HG02588 (cell line): ENCODE results near the gene COL4A1.

Experiments used
- ATAC-seq: cut with Tn5 transposase; IDR thresholded peaks from one replicate; pipeline ENCODE4 v1.9.1; 2021; ENCODE audit warnings: mild to moderate bottlenecking, moderate library complexity; ENCODE audit not compliant: unreplicated experiment

Gene COL4A1

GRCh38 chr13:110342474-110342873 lies 35.5 kb upstream of the COL4A1 start:
- no peak for ATAC-seq

GRCh38 chr13:110341445-110342244 lies 34.7 kb upstream of the COL4A1 start:
- peak; percentile 51 for ATAC-seq

- peak; percentile 51 for ATAC-seq
Measured at GRCh38 chr13:110340812-110341444, 34.0 kb upstream of the COL4A1 start.

GRCh38 chr13:110339975-110340550 lies 33.1 kb upstream of the COL4A1 start:
- ATAC-seq, result no peak

- ATAC-seq, result no peak
Measured at GRCh38 chr13:110339263-110339662, 32.3 kb upstream of the COL4A1 start.

- ATAC-seq, result no peak
Measured at GRCh38 chr13:110338441-110339101, 31.6 kb upstream of the COL4A1 start.

GRCh38 chr13:110337247-110337646 lies 30.3 kb upstream of the COL4A1 start:
- no peak for ATAC-seq

- ATAC-seq, result no peak
Measured at GRCh38 chr13:110336681-110337080, 29.7 kb upstream of the COL4A1 start.

- no peak for ATAC-seq
Measured at GRCh38 chr13:110336108-110336507, 29.2 kb upstream of the COL4A1 start.

- no peak for ATAC-seq
Measured at GRCh38 chr13:110334841-110335490, 28.0 kb upstream of the COL4A1 start.

GRCh38 chr13:110334256-110334655 lies 27.3 kb upstream of the COL4A1 start:
- no peak for ATAC-seq

GRCh38 chr13:110333837-110334236 lies 26.9 kb upstream of the COL4A1 start:
- no peak for ATAC-seq

- no peak for ATAC-seq
Measured at GRCh38 chr13:110332750-110333149, 25.8 kb upstream of the COL4A1 start.

- no peak for ATAC-seq
Measured at GRCh38 chr13:110331362-110331761, 24.4 kb upstream of the COL4A1 start.

- ATAC-seq, result no peak
Measured at GRCh38 chr13:110330491-110331011, 23.6 kb upstream of the COL4A1 start.

GRCh38 chr13:110329798-110330461 lies 23.0 kb upstream of the COL4A1 start:
- no peak for ATAC-seq

- ATAC-seq, result no peak
Measured at GRCh38 chr13:110329258-110329657, 22.3 kb upstream of the COL4A1 start.

- no peak for ATAC-seq
Measured at GRCh38 chr13:110328573-110328972, 21.6 kb upstream of the COL4A1 start.

- ATAC-seq, result no peak
Measured at GRCh38 chr13:110327051-110327721, 20.2 kb upstream of the COL4A1 start.
